ENCODE measurements around the gene KRTAP11-1. TPM values are rescaled to one million over a fixed set of nuclear protein-coding genes. Genes with fewer than 3 reads are reported as not detected.

Gene KRTAP11-1
- total and polyA plus RNA-seq, 2 donors (not counting 1 experiment from before 2014, with no cell fraction given), result not detected

GRCh38 chr21:30842990-30843389, 38.4 kb downstream of the KRTAP11-1 start:
- DNase-seq (ENCODE audit: low read depth in 2 of 2), result no peak

GRCh38 chr21:30839304-30839703, 42.1 kb downstream of the KRTAP11-1 start:
- Histone ChIP-seq H3K9me3 (ENCODE audit: control insufficient read depth, insufficient read depth, low read depth, low read length) (no peaks in the 10 kb centered on the region), H3K27me3 (ENCODE audit: control insufficient read depth, insufficient read depth, low read length) (no peaks in the 10 kb centered on the region), H3K4me2 (ENCODE audit: extremely low read depth, insufficient read depth, low read length) (no peak overlapping the region), H2AFZ (ENCODE audit: low read length) (no peak overlapping the region), H3K4me1 (ENCODE audit: control insufficient read depth, extremely low read depth, insufficient read depth, low read length) (no peaks in the 10 kb centered on the region), H4K20me1 (ENCODE audit: control insufficient read depth, extremely low read depth, insufficient read depth, low read length) (no peaks in the 10 kb centered on the region), H3K36me3 (ENCODE audit: control insufficient read depth, insufficient read depth, low read length) (no peaks in the 10 kb centered on the region), H3K79me2 (ENCODE audit: control insufficient read depth, insufficient read depth, low read length) (no peaks in the 10 kb centered on the region), H3K4me3 (replicated peaks in 1 of 4; ENCODE audit: control extremely low read depth in 1 of 4, insufficient read depth in 1 of 4, low read depth in 3 of 4, low read length in 4 of 4) (no peak overlapping the region), H3K27ac (ENCODE audit: insufficient read depth, low read length) (no peak overlapping the region), H3K9ac (ENCODE audit: insufficient read depth, low read length) (no peak overlapping the region)
- TF ChIP-seq CTCF (conservative IDR thresholded peaks at IDR 0.05 in 1 of 2, IDR thresholded peaks at IDR 0.05 in 1 of 2; ENCODE audit: low read depth in 1 of 2, low read length in 2 of 2) (no peak), EZH2 (IDR thresholded peaks at IDR 0.05; ENCODE audit: low read length, missing control alignments) (no peak)
- no peak for DNase-seq (ENCODE audit: low read depth in 2 of 2)

More at GRCh38 chr21:30842990-30843389, 38.4 kb downstream of the KRTAP11-1 start:
- Histone ChIP-seq H3K27me3 (ENCODE audit: control insufficient read depth, insufficient read depth, low read length) (no peaks in the 10 kb centered on the region), H3K4me1 (ENCODE audit: control insufficient read depth, extremely low read depth, insufficient read depth, low read length) (no peaks in the 10 kb centered on the region), H4K20me1 (ENCODE audit: control insufficient read depth, extremely low read depth, insufficient read depth, low read length) (no peaks in the 10 kb centered on the region), H3K36me3 (ENCODE audit: control insufficient read depth, insufficient read depth, low read length) (no peaks in the 10 kb centered on the region), H3K9me3 (ENCODE audit: control insufficient read depth, insufficient read depth, low read depth, low read length) (no peaks in the 10 kb centered on the region), H3K27ac (ENCODE audit: insufficient read depth, low read length) (no peak overlapping the region), H3K4me3 (replicated peaks in 1 of 4; ENCODE audit: control extremely low read depth in 1 of 4, insufficient read depth in 1 of 4, low read depth in 3 of 4, low read length in 4 of 4) (no peak overlapping the region), H3K4me2 (ENCODE audit: extremely low read depth, insufficient read depth, low read length) (no peak overlapping the region), H2AFZ (ENCODE audit: low read length) (no peak overlapping the region), H3K79me2 (ENCODE audit: control insufficient read depth, insufficient read depth, low read length) (no peaks in the 10 kb centered on the region), H3K9ac (ENCODE audit: insufficient read depth, low read length) (no peak overlapping the region)
- no peak for TF ChIP-seq CTCF (conservative IDR thresholded peaks at IDR 0.05 in 1 of 2, IDR thresholded peaks at IDR 0.05 in 1 of 2; ENCODE audit: low read depth in 1 of 2, low read length in 2 of 2)
- TF ChIP-seq EZH2 (IDR thresholded peaks at IDR 0.05; ENCODE audit: low read length, missing control alignments), result no peak

GRCh38 chr21:30838536-30838935, 42.8 kb downstream of the KRTAP11-1 start:
- Histone ChIP-seq H3K27me3 (ENCODE audit: control insufficient read depth, insufficient read depth, low read length) (no peaks in the 10 kb centered on the region), H3K27ac (ENCODE audit: insufficient read depth, low read length) (no peak overlapping the region), H2AFZ (ENCODE audit: low read length) (no peak overlapping the region), H3K9ac (ENCODE audit: insufficient read depth, low read length) (no peak overlapping the region), H3K4me2 (ENCODE audit: extremely low read depth, insufficient read depth, low read length) (no peak overlapping the region), H3K4me1 (ENCODE audit: control insufficient read depth, extremely low read depth, insufficient read depth, low read length) (no peaks in the 10 kb centered on the region), H3K36me3 (ENCODE audit: control insufficient read depth, insufficient read depth, low read length) (no peaks in the 10 kb centered on the region), H4K20me1 (ENCODE audit: control insufficient read depth, extremely low read depth, insufficient read depth, low read length) (no peaks in the 10 kb centered on the region), H3K9me3 (ENCODE audit: control insufficient read depth, insufficient read depth, low read depth, low read length) (no peaks in the 10 kb centered on the region), H3K4me3 (replicated peaks in 1 of 4; ENCODE audit: control extremely low read depth in 1 of 4, insufficient read depth in 1 of 4, low read depth in 3 of 4, low read length in 4 of 4) (no peak overlapping the region), H3K79me2 (ENCODE audit: control insufficient read depth, insufficient read depth, low read length) (no peaks in the 10 kb centered on the region)
- no peak for TF ChIP-seq EZH2 (IDR thresholded peaks at IDR 0.05; ENCODE audit: low read length, missing control alignments)
- DNase-seq (ENCODE audit: low read depth in 2 of 2), result no peak

Data from fibroblast of lung (primary cell).